Hypothalamus (tissue), 51 donors: ENCODE results near the gene SPOCK3.
"Not testable (repeated sequence)": the region's sequence is repeated elsewhere in the genome, so short reads cannot be mapped to it uniquely, and the experiment has no call there.

Source experiments
- DNase-seq, 51 donors: peaks; one replicate each; lab custom pipeline; 2025; lab: John Stamatoyannopoulos, UW

SPOCK3 gene

GRCh38 chr4:166715748-166716713, 518.3 kb downstream of the SPOCK3 start:
- DNase-seq = not testable (repeated sequence)

- no peak for DNase-seq
Observed at GRCh38 chr4:166700592-166700991, 533.7 kb downstream of the SPOCK3 start.

GRCh38 chr4:166688835-166689234, 545.5 kb downstream of the SPOCK3 start:
- DNase-seq = no peak

GRCh38 chr4:166687828-166688227, 546.5 kb downstream of the SPOCK3 start:
- no peak for DNase-seq
